Measurements from ENCODE around the gene PPP1R37.

- TF ChIP-seq CTCF (IDR thresholded peaks at IDR 0.05; ENCODE audit: low read length): no peak
- TF ChIP-seq EZH2 (IDR thresholded peaks at IDR 0.05; ENCODE audit: borderline replicate concordance, low read length): no peak
Observed at GRCh38 chr19:45142726-45143110, 49.7 kb downstream of the PPP1R37 start.

Data from OCI-LY1 (cell line).